ENCODE data around the gene GLCE. TPM values are rescaled to one million over a fixed set of nuclear protein-coding genes. Genes with fewer than 3 reads are reported as not detected.

Gene GLCE
- total and polyA plus RNA-seq, 9 of the 15 experiments (the other 6 are each of a cell fraction or from before 2014, with no cell fraction given) = 4.6 to 12.3 (median 10.6) TPM

GRCh38 chr15:69141286-69141701 lies 19.1 kb upstream of the GLCE start:
- H3K4me3 ChIP-seq = no peak overlapping the region
- TF ChIP-seq ZHX1 (conservative IDR thresholded peaks at IDR 0.05; ENCODE audit: low read length) (no peak), PHF8 (IDR thresholded peaks at IDR 0.05; ENCODE audit: borderline replicate concordance, low read length) (no peak), HMG20A (CRISPR knock-in tag; conservative IDR thresholded peaks at IDR 0.05) (no peak), RBM14 (IDR thresholded peaks at IDR 0.05; ENCODE audit: borderline replicate concordance, insufficient read depth, low read depth, low read length) (no peak), CGGBP1 (CRISPR knock-in tag; IDR thresholded peaks at IDR 0.05) (no peak)
- ChIA-PET CTCF (ENCODE audit: low intra/inter-chr PET ratio) (no interaction called here), POLR2A (interaction anchor here (0.6 kb wide), 1 partner anchor 76 kb away, joined by 3 read pairs; no protein-coding TSS in a partner anchor)
- H3K9me1 ChIP-seq (ENCODE audit: control insufficient read depth, insufficient read depth, low read length) = no peaks in the 10 kb centered on the region
- no peaks in the 10 kb centered on the region for H3K4me1 ChIP-seq (replicated peaks in 1 of 2; ENCODE audit: control insufficient read depth in 2 of 2, insufficient read depth in 2 of 2, low read length in 2 of 2)
- ATAC-seq = no peak
- no peak overlapping the region for H2AFZ ChIP-seq (ENCODE audit: low read depth, low read length)
- H3K9ac ChIP-seq (ENCODE audit: insufficient read depth in 1 of 2, low read depth in 2 of 2, low read length in 2 of 2) = no peak overlapping the region
- no peak overlapping the region for H3K27ac ChIP-seq (ENCODE audit: extremely low read depth, low read depth, low read length)
- no TSS peak for BruUV-seq (replicated peaks)
- in situ Hi-C loops (cut with MboI) = no loop called here
- intact Hi-C loops (cut with micrococcal nuclease) = no loop called here
- no peaks in the 10 kb centered on the region for H4K20me1 ChIP-seq (replicated peaks; ENCODE audit: control insufficient read depth, insufficient read depth, low read length)
- H3K36me3 ChIP-seq (ENCODE audit: control insufficient read depth, insufficient read depth, low read length) = no peaks in the 10 kb centered on the region
- peaks cover 3% of the 10 kb centered on the region; the same call in 1 of the 2 replicates for H3K9me3 ChIP-seq (replicated peaks; ENCODE audit: control insufficient read depth, insufficient read depth, low read depth, low read length)
- H3K79me2 ChIP-seq (ENCODE audit: control insufficient read depth, insufficient read depth, low read length) = no peaks in the 10 kb centered on the region
- no peak overlapping the region for H3K4me2 ChIP-seq (ENCODE audit: insufficient read depth, low read length)
- peak in 1 of 4 experiments; percentile 15 for DNase-seq (ENCODE audit: extremely low read depth in 1 of 4, low spot score in 3 of 4)
- H3K27me3 ChIP-seq (ENCODE audit: control insufficient read depth in 2 of 2, insufficient read depth in 2 of 2, low read length in 2 of 2) = peaks cover 5 to 13% of the 10 kb centered on the region in 2 experiments
- no peak for FAIRE-seq
- WGBS (ENCODE audit: insufficient coverage, low coverage, missing lambda C conversion rate) = 0% methylated on average over 3 of the region's 3 CpGs
